HEK293 (cell line): ENCODE data around the gene STXBP4.

Source experiments
- MZF1 ChIP-seq: fragments of 450-650 bp; formaldehyde crosslinking; IDR thresholded peaks from 2 replicates; pipeline ENCODE4 v1.5.1; 2017; ENCODE audit warnings: missing biosample characterization, missing genetic modification characterization, borderline replicate concordance
- ZBTB20 ChIP-seq: fragments of 450-650 bp; formaldehyde crosslinking; IDR thresholded peaks from 2 replicates; pipeline ENCODE4 v1.5.1; 2016; ENCODE audit warnings: missing biosample characterization, missing genetic modification characterization
- ZBTB21 ChIP-seq: fragments of 450-650 bp; formaldehyde crosslinking; IDR thresholded peaks from 2 replicates; pipeline ENCODE4 v1.5.1; 2017; ENCODE audit warnings: missing biosample characterization, missing genetic modification characterization
- ZFP3 ChIP-seq: fragments of 450-650 bp; formaldehyde crosslinking; IDR thresholded peaks from 2 replicates; pipeline ENCODE4 v1.5.1; 2016; ENCODE audit warnings: low read depth, missing biosample characterization, missing genetic modification characterization
- ZNF175 ChIP-seq: fragments of 450-650 bp; formaldehyde crosslinking; IDR thresholded peaks from 2 replicates; pipeline ENCODE4 v1.5.1; 2016; ENCODE audit warnings: missing biosample characterization, missing genetic modification characterization
- ZNF223 ChIP-seq: fragments of 450-650 bp; formaldehyde crosslinking; IDR thresholded peaks from 2 replicates; pipeline ENCODE4 v1.5.1; 2016; ENCODE audit warnings: missing biosample characterization, missing genetic modification characterization
- ZNF274 ChIP-seq, 2 experiments: fragments of 200-500 bp in 1 of 2; fragments of 450-650 bp in 1 of 2; sonication (Bioruptor generic) in 1 of 2; formaldehyde crosslinking in 1 of 2; IDR thresholded peaks; 2 replicates each; pipeline versions ENCODE4 v1.5.1 to v1.6.1; 2014 to 2016; ENCODE audit warnings: borderline replicate concordance in 1 of 2, inconsistent platforms in 1 of 2, low read length in 1 of 2, missing biosample characterization in 1 of 2, missing genetic modification characterization in 1 of 2
- ZNF561 ChIP-seq: fragments of 450-650 bp; IDR thresholded peaks from 2 replicates; pipeline ENCODE4 v1.5.1; 2018; ENCODE audit warnings: missing biosample characterization, missing genetic modification characterization, borderline replicate concordance
- ZNF610 ChIP-seq: fragments of 450-650 bp; formaldehyde crosslinking; IDR thresholded peaks from 2 replicates; pipeline ENCODE4 v1.5.1; 2016; ENCODE audit warnings: missing biosample characterization, missing genetic modification characterization, borderline replicate concordance
- ZNF76 ChIP-seq: fragments of 450-650 bp; formaldehyde crosslinking; IDR thresholded peaks from 2 replicates; pipeline ENCODE4; 2016; ENCODE audit warnings: low read depth, missing biosample characterization, missing genetic modification characterization, borderline replicate concordance
- TF ChIP-seq, protein P1 (sequence below): fragments of 450-650 bp; formaldehyde crosslinking; IDR thresholded peaks from 2 replicates; pipeline ENCODE4 v1.5.1; 2016; ENCODE audit warnings: missing biosample characterization, missing genetic modification characterization
- TF ChIP-seq, protein P2 (sequence below): fragments of 450-650 bp; formaldehyde crosslinking; IDR thresholded peaks from 2 replicates; pipeline ENCODE4 v1.5.1; 2016; ENCODE audit warnings: missing biosample characterization, missing genetic modification characterization
- TF ChIP-seq, protein P3 (sequence below): fragments of 450-650 bp; formaldehyde crosslinking; IDR thresholded peaks from 2 replicates; pipeline ENCODE4 v1.5.1; 2016; ENCODE audit warnings: missing biosample characterization, missing genetic modification characterization

DNA sequence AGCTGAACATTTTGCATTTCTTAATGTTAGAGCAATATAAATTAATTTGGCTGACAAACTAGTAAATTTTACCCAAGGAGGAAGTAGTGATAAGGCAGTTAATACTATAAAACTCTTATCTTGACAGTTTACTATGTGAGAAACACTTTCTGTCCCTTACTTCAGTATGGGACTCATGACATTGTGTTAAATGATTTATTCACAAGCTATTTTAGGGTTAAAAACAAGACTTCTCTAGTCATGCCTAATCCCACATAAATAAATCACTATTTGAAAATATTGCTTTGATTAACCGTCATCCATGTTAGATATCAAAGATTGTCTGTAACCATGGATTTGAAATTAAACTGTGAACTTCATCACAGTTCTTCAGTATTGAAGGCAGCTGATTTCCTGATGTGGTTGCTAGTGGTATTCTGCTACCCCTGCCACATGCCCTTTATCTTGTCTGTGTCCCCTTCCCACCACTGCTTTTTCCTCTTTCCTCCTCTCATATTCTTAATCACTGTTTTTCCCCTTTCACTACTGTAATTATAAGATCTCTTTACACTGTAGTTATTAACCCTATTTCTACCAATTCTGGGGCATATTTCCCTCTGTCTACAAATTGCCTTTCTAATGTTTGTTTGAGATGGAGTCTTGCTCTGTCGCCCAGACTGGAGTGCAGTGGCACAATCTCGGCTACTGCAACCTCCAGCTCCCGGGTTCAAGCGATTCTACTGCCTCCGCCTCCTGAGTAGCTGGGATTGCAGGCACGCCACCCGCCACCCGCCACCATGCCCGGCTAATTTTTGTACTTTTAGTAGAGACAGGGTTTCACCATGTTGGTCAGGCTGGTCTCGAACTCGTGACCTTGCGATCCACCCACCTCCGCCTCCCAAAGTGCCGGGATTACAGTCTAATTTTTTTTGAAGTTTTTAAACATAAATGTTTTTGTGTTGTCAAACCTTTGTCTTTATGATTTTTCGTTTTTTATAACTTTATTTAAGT, 95.6 kb downstream of the STXBP4 start:
- TF ChIP-seq, protein P1, sequence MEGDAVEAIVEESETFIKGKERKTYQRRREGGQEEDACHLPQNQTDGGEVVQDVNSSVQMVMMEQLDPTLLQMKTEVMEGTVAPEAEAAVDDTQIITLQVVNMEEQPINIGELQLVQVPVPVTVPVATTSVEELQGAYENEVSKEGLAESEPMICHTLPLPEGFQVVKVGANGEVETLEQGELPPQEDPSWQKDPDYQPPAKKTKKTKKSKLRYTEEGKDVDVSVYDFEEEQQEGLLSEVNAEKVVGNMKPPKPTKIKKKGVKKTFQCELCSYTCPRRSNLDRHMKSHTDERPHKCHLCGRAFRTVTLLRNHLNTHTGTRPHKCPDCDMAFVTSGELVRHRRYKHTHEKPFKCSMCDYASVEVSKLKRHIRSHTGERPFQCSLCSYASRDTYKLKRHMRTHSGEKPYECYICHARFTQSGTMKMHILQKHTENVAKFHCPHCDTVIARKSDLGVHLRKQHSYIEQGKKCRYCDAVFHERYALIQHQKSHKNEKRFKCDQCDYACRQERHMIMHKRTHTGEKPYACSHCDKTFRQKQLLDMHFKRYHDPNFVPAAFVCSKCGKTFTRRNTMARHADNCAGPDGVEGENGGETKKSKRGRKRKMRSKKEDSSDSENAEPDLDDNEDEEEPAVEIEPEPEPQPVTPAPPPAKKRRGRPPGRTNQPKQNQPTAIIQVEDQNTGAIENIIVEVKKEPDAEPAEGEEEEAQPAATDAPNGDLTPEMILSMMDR (tag by site-specific recombination): no peak
- no peak for TF ChIP-seq ZBTB20
- TF ChIP-seq, protein P2, sequence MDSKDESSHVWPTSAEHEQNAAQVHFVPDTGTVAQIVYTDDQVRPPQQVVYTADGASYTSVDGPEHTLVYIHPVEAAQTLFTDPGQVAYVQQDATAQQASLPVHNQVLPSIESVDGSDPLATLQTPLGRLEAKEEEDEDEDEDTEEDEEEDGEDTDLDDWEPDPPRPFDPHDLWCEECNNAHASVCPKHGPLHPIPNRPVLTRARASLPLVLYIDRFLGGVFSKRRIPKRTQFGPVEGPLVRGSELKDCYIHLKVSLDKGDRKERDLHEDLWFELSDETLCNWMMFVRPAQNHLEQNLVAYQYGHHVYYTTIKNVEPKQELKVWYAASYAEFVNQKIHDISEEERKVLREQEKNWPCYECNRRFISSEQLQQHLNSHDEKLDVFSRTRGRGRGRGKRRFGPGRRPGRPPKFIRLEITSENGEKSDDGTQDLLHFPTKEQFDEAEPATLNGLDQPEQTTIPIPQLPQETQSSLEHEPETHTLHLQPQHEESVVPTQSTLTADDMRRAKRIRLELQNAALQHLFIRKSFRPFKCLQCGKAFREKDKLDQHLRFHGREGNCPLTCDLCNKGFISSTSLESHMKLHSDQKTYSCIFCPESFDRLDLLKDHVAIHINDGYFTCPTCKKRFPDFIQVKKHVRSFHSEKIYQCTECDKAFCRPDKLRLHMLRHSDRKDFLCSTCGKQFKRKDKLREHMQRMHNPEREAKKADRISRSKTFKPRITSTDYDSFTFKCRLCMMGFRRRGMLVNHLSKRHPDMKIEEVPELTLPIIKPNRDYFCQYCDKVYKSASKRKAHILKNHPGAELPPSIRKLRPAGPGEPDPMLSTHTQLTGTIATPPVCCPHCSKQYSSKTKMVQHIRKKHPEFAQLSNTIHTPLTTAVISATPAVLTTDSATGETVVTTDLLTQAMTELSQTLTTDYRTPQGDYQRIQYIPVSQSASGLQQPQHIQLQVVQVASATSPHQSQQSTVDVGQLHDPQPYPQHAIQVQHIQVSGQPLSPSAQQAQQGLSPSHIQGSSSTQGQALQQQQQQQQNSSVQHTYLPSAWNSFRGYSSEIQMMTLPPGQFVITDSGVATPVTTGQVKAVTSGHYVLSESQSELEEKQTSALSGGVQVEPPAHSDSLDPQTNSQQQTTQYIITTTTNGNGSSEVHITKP (tag by site-specific recombination): no peak
- no peak for TF ChIP-seq ZNF223 (tag by site-specific recombination)
- no peak for TF ChIP-seq ZNF175 (tag by site-specific recombination)
- TF ChIP-seq ZNF561 (tag by site-specific recombination): no peak
- no peak for TF ChIP-seq ZNF610 (tag by site-specific recombination)
- TF ChIP-seq ZBTB21 (tag by site-specific recombination): no peak
- TF ChIP-seq ZNF274 (IDR thresholded peaks at IDR 0.05; ENCODE audit: low read length): no peak
- no peak for TF ChIP-seq ZNF274 (tag by site-specific recombination; IDR thresholded peaks at IDR 0.05; ENCODE audit: borderline replicate concordance)
- no peak for TF ChIP-seq MZF1 (tag by site-specific recombination)
- TF ChIP-seq ZFP3: no peak
- TF ChIP-seq, protein P3, sequence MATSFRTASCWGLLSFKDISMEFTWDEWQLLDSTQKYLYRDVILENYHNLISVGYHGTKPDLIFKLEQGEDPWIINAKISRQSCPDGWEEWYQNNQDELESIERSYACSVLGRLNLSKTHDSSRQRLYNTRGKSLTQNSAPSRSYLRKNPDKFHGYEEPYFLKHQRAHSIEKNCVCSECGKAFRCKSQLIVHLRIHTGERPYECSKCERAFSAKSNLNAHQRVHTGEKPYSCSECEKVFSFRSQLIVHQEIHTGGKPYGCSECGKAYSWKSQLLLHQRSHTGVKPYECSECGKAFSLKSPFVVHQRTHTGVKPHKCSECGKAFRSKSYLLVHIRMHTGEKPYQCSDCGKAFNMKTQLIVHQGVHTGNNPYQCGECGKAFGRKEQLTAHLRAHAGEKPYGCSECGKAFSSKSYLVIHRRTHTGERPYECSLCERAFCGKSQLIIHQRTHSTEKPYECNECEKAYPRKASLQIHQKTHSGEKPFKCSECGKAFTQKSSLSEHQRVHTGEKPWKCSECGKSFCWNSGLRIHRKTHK (tag by site-specific recombination): no peak
- TF ChIP-seq ZNF76 (tag by site-specific recombination): no peak
